Mononuclear cell (primary cell): ENCODE results near the gene ORMDL2. TPM values are rescaled to one million over a fixed set of nuclear protein-coding genes. Genes with fewer than 3 reads are reported as not detected.

ENCODE experiments used
- H3K27me3 ChIP-seq: 2 replicates; pipeline ENCODE4 v1.6.0; 2011; ENCODE audit warnings: low read length, control low read depth; ENCODE audit not compliant: insufficient read depth
- H3K4me1 ChIP-seq: 2 replicates; pipeline ENCODE4 v1.5.1; 2011; ENCODE audit warnings: mild to moderate bottlenecking, low read length, control low read depth; ENCODE audit not compliant: insufficient read depth
- H3K4me3 ChIP-seq: 2 replicates; pipeline ENCODE4 v1.5.1; 2011; ENCODE audit warnings: mild to moderate bottlenecking, low read length, moderate library complexity
- H3K9me3 ChIP-seq: 2 replicates; pipeline ENCODE4 v1.5.1; 2011; ENCODE audit warnings: low read depth, mild to moderate bottlenecking, control low read depth, low read length
- total RNA-seq: library from RNA; depleted of rRNA; stranded (reverse); fragments of >200 nt; gene quantifications from one replicate; pipeline ENCODE4 v1.2.3, GENCODE V29; 2012

The ORMDL2 gene
- total RNA-seq, 1 donor, result 6.8 TPM

DNA sequence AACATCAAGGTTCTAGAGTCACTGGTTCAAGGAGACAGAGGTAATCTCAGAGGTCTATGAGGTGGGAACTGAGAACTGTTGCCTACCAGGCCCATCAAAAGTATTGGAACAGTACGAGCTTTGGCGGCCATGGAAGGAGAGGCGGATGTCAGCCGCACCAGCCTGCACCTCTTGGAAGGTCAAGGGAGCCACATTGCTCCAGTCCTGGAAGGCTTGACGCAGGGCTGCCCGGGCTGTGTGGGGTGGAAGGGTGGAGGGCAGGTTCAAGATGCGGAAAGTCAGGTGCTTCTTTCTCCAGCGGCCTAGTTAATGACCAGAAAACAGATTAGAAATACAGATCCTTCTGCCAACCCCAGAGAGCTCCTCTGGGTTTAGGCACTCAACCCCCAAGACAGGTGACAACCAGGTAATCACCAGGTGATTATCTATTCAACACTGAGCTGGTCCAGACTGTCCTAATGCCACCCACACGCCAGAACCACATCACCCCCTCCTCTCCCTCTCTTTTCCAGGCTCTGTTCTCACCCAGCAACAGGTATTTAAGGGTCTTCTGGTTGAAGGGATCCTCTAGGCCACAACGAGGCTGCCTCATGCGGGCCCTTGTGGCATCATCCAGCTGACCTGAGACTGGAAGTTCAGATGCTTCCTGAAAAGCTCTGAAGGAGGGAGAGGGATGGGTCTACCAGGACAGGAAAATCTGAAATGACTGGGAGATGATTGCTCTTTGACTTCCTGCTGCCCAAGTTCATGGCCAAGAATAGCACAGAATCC lies 22.9 kb downstream of the ORMDL2 start:
- no peak overlapping the region for H3K4me3 ChIP-seq
- H3K27me3 ChIP-seq, result no peaks in the 10 kb centered on the region
- H3K9me3 ChIP-seq, result no peaks in the 10 kb centered on the region
- peaks cover 7% of the 10 kb centered on the region for H3K4me1 ChIP-seq

DNA sequence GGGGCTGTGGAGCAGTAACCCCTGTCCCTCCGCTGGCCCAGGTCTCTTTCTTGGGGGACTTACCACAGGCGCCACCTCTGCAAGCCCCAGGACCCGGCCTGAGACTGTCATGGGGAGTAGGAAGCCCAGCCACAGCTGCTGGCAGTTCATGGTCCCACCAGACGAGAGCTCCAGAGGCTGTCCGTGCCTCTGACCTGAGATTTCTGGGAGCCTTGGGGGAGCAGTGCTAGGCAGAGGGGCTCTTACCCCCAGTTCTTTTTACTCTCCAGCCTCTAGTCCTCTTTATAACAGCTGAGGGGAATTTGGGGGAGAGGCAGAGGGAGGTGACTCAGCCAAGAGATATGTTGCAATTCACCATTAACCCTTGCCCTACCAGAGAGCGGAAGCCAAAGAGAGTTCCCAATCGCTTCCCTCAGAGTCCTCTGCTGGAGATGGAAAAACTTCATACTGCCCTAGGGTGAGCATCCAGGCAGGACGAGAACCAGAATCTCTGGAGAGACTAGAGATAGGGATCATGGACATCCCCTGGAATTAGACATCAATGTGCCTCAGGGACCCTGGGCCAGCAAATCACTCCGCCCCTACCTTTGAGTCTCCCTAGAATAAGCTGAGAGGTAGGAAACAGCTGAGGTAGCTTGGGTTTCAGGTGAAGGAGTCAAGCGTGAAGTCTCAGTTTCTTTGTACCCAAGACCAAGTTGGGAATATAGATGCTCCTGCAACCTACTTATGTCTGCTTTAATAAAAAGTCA lies 25.0 kb downstream of the ORMDL2 start, which contains the start of gene MMP19:
Gene MMP19, minus strand, starts transcription at position 256 of the 749 bp plus-strand sequence. Its CDS starts 106 bp downstream, at position 150.
- H3K27me3 ChIP-seq, result no peaks in the 10 kb centered on the region
- no peaks in the 10 kb centered on the region for H3K9me3 ChIP-seq
- no peak within 1 kb of the TSS for H3K4me3 ChIP-seq
- H3K4me1 ChIP-seq, result peaks cover 13% of the 10 kb centered on the region

- Histone ChIP-seq H3K9me3 (no peaks in the 10 kb centered on the region), H3K4me3 (no peak overlapping the region), H3K4me1 (peaks cover 17% of the 10 kb centered on the region), H3K27me3 (no peaks in the 10 kb centered on the region)
These were observed 25.6 kb downstream of the ORMDL2 start for GRCh38 chr12:55843431-55843830.

- peaks cover 22% of the 10 kb centered on the region for H3K4me1 ChIP-seq
- no peaks in the 10 kb centered on the region for H3K9me3 ChIP-seq
- no peak overlapping the region for H3K4me3 ChIP-seq
- H3K27me3 ChIP-seq, result no peaks in the 10 kb centered on the region
These were observed 27.1 kb downstream of the ORMDL2 start for GRCh38 chr12:55844961-55845360.

- H3K9me3 ChIP-seq, result no peaks in the 10 kb centered on the region
- no peak overlapping the region for H3K4me3 ChIP-seq
- peaks cover 22% of the 10 kb centered on the region for H3K4me1 ChIP-seq
- no peaks in the 10 kb centered on the region for H3K27me3 ChIP-seq
These were observed 27.5 kb downstream of the ORMDL2 start for GRCh38 chr12:55845361-55845760.

- H3K4me1 ChIP-seq, result peaks cover 22% of the 10 kb centered on the region
These were observed 28.1 kb downstream of the ORMDL2 start for GRCh38 chr12:55845785-55846496.

DNA sequence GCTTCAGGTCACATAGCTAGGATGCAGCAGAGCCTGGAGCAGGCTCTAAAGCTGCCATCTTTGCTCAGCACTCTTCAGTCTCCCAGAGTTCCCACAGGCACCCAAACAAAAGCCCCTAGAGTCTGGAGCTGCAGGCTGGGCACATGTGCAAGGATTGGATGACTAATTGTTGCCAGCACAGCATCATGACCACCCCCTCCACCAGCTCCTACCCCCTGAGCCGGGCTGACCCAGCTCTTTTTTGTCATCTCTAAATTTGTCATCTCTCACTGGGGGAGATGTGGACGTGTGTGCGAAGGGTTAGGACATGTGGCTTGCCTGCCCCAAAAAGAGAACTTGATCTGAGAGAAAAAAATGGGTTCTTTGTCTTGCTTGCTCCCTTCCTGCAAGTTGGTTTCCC lies 29.2 kb downstream of the ORMDL2 start:
- no peaks in the 10 kb centered on the region for H3K27me3 ChIP-seq
- no peak overlapping the region for H3K4me3 ChIP-seq
- peaks cover 22% of the 10 kb centered on the region for H3K4me1 ChIP-seq
- H3K9me3 ChIP-seq, result no peaks in the 10 kb centered on the region

More at GRCh38 chr12:55845785-55846496, 28.1 kb downstream of the ORMDL2 start:
- Histone ChIP-seq H3K27me3 (no peaks in the 10 kb centered on the region), H3K4me3 (no peak overlapping the region), H3K9me3 (no peaks in the 10 kb centered on the region)

GRCh38 chr12:55847603-55848291 lies 29.9 kb downstream of the ORMDL2 start:
- peaks cover 15% of the 10 kb centered on the region for H3K4me1 ChIP-seq
- H3K27me3 ChIP-seq, result no peaks in the 10 kb centered on the region
- no peaks in the 10 kb centered on the region for H3K9me3 ChIP-seq
- no peak overlapping the region for H3K4me3 ChIP-seq

DNA sequence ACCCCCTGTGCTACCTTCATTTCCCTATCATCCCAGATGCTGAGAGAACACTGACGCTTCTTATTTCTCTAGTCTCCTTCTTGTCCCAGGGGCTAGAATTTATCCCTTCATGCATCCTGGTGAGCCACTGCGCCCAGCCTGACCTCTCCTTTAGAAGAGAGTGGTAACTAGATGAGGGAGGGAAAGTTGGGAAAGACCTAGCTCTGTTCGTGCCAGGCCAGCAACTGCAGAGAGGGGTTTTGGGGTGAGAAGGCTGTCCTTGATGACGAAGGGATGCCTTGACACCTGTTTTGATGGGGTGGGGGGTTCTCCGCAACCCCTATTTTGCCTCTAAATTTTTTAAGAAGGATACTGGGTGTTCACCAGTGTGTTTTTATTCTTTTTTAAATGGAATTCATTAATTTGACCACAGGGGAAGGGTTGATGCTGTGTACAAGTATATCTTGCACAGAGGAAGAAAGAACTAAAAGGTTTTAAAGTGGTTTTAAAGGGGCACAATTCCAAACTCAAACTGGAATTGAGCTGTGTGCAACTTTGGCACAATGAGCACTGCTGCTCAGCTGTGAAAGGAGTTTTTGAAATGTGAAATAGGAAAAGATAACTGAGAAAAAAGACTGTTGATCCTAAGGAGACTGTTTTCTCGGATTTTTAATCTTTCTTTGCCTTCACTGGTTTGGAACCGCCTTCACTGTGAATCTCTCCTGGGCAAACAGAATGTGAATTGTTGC lies 31.9 kb downstream of the ORMDL2 start:
- Histone ChIP-seq H3K4me3 (no peak overlapping the region), H3K27me3 (no peaks in the 10 kb centered on the region), H3K4me1 (peaks cover 15% of the 10 kb centered on the region), H3K9me3 (no peaks in the 10 kb centered on the region)

GRCh38 chr12:55850401-55850800 lies 32.6 kb downstream of the ORMDL2 start:
- no peaks in the 10 kb centered on the region for H3K9me3 ChIP-seq
- H3K4me1 ChIP-seq, result peaks cover 15% of the 10 kb centered on the region

DNA sequence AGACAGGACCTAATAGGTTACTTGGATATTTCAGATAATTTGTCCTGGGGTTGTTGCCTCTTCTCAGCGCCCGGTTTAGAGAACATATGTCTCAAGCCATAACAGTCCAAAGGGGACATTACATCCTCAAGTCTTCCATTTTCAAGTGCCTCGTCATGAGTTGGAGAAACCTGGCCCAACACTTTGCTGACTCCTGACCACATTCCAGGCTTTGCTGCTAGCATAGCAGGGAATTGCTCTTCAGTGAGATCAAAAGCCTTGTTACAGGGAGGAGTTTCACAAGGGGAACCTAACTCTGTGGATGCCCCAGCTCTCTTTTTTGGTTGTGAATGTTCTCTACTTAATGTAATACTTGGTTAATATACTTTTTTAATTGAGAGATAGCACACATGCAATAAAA lies 33.1 kb downstream of the ORMDL2 start:
- Histone ChIP-seq H3K4me1 (peaks cover 15% of the 10 kb centered on the region), H3K27me3 (no peaks in the 10 kb centered on the region), H3K9me3 (no peaks in the 10 kb centered on the region), H3K4me3 (no peak overlapping the region)

More at GRCh38 chr12:55850401-55850800, 32.6 kb downstream of the ORMDL2 start:
- Histone ChIP-seq H3K4me3 (no peak overlapping the region), H3K27me3 (no peaks in the 10 kb centered on the region)

GRCh38 chr12:55852740-55853139 lies 34.9 kb downstream of the ORMDL2 start:
- H3K4me1 ChIP-seq, result peaks cover 10% of the 10 kb centered on the region
- H3K4me3 ChIP-seq, result no peak overlapping the region
- H3K9me3 ChIP-seq, result no peaks in the 10 kb centered on the region
- H3K27me3 ChIP-seq, result no peaks in the 10 kb centered on the region

GRCh38 chr12:55861396-55861795 lies 43.6 kb downstream of the ORMDL2 start:
- no peak overlapping the region for H3K4me3 ChIP-seq
- no peaks in the 10 kb centered on the region for H3K9me3 ChIP-seq
- H3K27me3 ChIP-seq, result no peaks in the 10 kb centered on the region

DNA sequence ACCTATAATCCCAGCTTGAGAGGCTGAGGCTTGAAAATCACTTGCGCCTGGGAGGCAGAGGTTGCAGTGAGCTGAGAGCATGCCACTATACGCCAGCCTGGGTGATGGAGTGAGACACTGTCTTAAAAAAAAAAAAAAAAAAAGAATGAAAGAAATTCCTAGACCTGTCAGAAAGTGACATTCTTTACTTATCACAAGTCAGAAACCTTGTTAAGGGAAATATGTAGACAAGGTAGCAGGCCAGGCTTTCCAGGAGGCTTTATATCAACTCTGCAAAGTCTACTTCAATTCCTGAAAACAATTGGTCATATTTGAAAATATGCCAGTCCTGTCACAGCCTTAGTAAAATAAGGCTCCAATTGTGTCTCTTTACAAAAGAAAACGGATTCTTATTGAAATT lies 44.0 kb downstream of the ORMDL2 start:
- no peaks in the 10 kb centered on the region for H3K9me3 ChIP-seq
- no peaks in the 10 kb centered on the region for H3K4me1 ChIP-seq
- H3K4me3 ChIP-seq, result no peak overlapping the region
- no peaks in the 10 kb centered on the region for H3K27me3 ChIP-seq

More at GRCh38 chr12:55861396-55861795, 43.6 kb downstream of the ORMDL2 start:
- H3K4me1 ChIP-seq, result no peaks in the 10 kb centered on the region
